A549 (cell line): ENCODE results near the gene PUS7. TPM values are rescaled to one million over a fixed set of nuclear protein-coding genes. Genes with fewer than 3 reads are reported as not detected.

Source experiments
- ATAC-seq, 2 experiments: fragments of 200-7000 bp in 1 of 2; fragments of >200 bp in 1 of 2; cut with Nextera tagmentation in 1 of 2; cut with Tn5 transposase in 1 of 2; 3 replicates each; pipeline versions ENCODE4 v1.8.0 to v1.9.1; 2018 to 2020; ENCODE audit warnings: mild to moderate bottlenecking in 1 of 2, moderate library complexity in 1 of 2
- CTCF ChIA-PET: fragments of 300-600 bp; sonication (Branson Sonifier 250); formaldehyde crosslinking; extraction: SDS; loops from one replicate; lab custom pipeline; 2021; ENCODE audit warnings: antibody characterized with exemption, inconsistent platforms; lab: Yijun Ruan, JAX
- POLR2A ChIA-PET: fragments of 350-600 bp; formaldehyde crosslinking; extraction: SDS; loops from one replicate; lab custom pipeline; 2021; ENCODE audit warnings: antibody characterized with exemption, inconsistent platforms; lab: Yijun Ruan, JAX
- DNase-seq, 2 experiments: peaks; one replicate each; pipeline versions ENCODE4 v3.0.0 to v3.0.0-alpha.2; 2011 to 2016; ENCODE audit warnings: low read depth in 1 of 2, low spot score in 1 of 2
- FAIRE-seq: peaks from 2 replicates; lab custom pipeline; 2011; peaks lifted over from hg19 to GRCh38; lab: Jason Lieb, UNC
- H3K27ac ChIP-seq, 2 experiments: fragments of >200 bp; sonication (Bioruptor Twin); formaldehyde crosslinking; 3 replicates each; pipeline ENCODE4 v1.5.1; 2016 to 2017
- H3K4me1 ChIP-seq: fragments of >200 bp; sonication (Bioruptor Twin); formaldehyde crosslinking; 3 replicates; pipeline ENCODE4 v1.6.1; 2016
- H3K4me2 ChIP-seq: fragments of >200 bp; sonication (Bioruptor Twin); formaldehyde crosslinking; 3 replicates; pipeline ENCODE4 v1.6.1; 2016
- H3K4me3 ChIP-seq: fragments of >200 bp; sonication (Bioruptor Twin); formaldehyde crosslinking; 3 replicates; pipeline ENCODE4 v1.5.1; 2016
- H3K9me3 ChIP-seq: fragments of >200 bp; sonication (Bioruptor Twin); formaldehyde crosslinking; 3 replicates; pipeline ENCODE4 v1.6.1; 2016
- ATOH8 ChIP-seq: fragments of 250-450 bp; sonication (Bioruptor Pico); IDR thresholded peaks from 2 replicates; pipeline ENCODE4 v1.5.0; 2020; ENCODE audit warnings: low read depth, mild to moderate bottlenecking, moderate library complexity
- CHD2 ChIP-seq: fragments of 150-350 bp; IDR thresholded peaks from 2 replicates; pipeline ENCODE4 v1.6.1; 2014; ENCODE audit warnings: low read length; ENCODE audit not compliant: partially characterized antibody
- CHD4 ChIP-seq: fragments of 200-600 bp; sonication (generic); IDR thresholded peaks from 2 replicates; pipeline ENCODE4 v1.6.1; 2016; ENCODE audit warnings: antibody characterized with exemption, mild to moderate bottlenecking, borderline replicate concordance
- EHF ChIP-seq: fragments of 250-450 bp; sonication (Bioruptor Pico); IDR thresholded peaks from 2 replicates; pipeline ENCODE4 v1.5.0; 2020; ENCODE audit warnings: mild to moderate bottlenecking
- EHMT2 ChIP-seq: fragments of 200-600 bp; sonication (generic); IDR thresholded peaks from 2 replicates; pipeline ENCODE4 v1.6.1; 2016; ENCODE audit warnings: antibody characterized with exemption, low read depth, mild to moderate bottlenecking, moderate library complexity
- HEYL ChIP-seq: fragments of 250-450 bp; sonication (Bioruptor Pico); IDR thresholded peaks from 2 replicates; pipeline ENCODE4 v1.8.0; 2021; ENCODE audit warnings: mild to moderate bottlenecking, moderate library complexity
- HOXA7 ChIP-seq: fragments of 250-450 bp; sonication (Bioruptor Pico); IDR thresholded peaks from 2 replicates; pipeline ENCODE4 v1.5.0; 2020; ENCODE audit warnings: mild to moderate bottlenecking, moderate library complexity
- HOXB13 ChIP-seq: fragments of 250-450 bp; sonication (Bioruptor Pico); IDR thresholded peaks from 2 replicates; pipeline ENCODE4 v1.5.0; 2020; ENCODE audit warnings: low read depth, mild to moderate bottlenecking, moderate library complexity
- JUN ChIP-seq, 2 experiments: fragments of >200 bp; sonication (Bioruptor Twin); formaldehyde crosslinking; IDR thresholded peaks; 2 replicates in 1 of 2; 3 replicates in 1 of 2; pipeline ENCODE4 v1.6.1; 2016 to 2017
- MAZ ChIP-seq: fragments of 150-350 bp; IDR thresholded peaks from 2 replicates; pipeline ENCODE4 v1.6.1; 2014; ENCODE audit warnings: antibody characterized with exemption, low read depth, low read length, borderline replicate concordance
- MYC ChIP-seq: IDR thresholded peaks from 2 replicates; pipeline ENCODE4 v1.6.1; 2012; ENCODE audit warnings: mild to moderate bottlenecking, inconsistent platforms, low read length, improper control_type of control experiment, borderline replicate concordance
- NPAS2 ChIP-seq: fragments of 250-450 bp; sonication (Bioruptor Pico); IDR thresholded peaks from 2 replicates; pipeline ENCODE4 v1.8.0; 2022; ENCODE audit warnings: mild to moderate bottlenecking, moderate library complexity, borderline replicate concordance
- PHF8 ChIP-seq: fragments of 200-600 bp; sonication (generic); IDR thresholded peaks from 2 replicates; pipeline ENCODE4 v1.6.1; 2016; ENCODE audit warnings: low read depth, mild to moderate bottlenecking, antibody characterized with exemption, moderate library complexity, borderline replicate concordance
- POLR2A ChIP-seq: IDR thresholded peaks from 2 replicates; pipeline ENCODE4 v1.6.1; 2012; ENCODE audit warnings: mild to moderate bottlenecking, low read length
- POLR2AphosphoS2 ChIP-seq: conservative IDR thresholded peaks from 2 replicates; pipeline ENCODE4 v1.6.1; 2012; ENCODE audit warnings: low read length, improper control_type of control experiment, inconsistent platforms
- RAD21 ChIP-seq, 2 experiments: fragments of >200 bp in 1 of 2; sonication (Bioruptor Twin) in 1 of 2; formaldehyde crosslinking in 1 of 2; IDR thresholded peaks in 1 of 2; conservative IDR thresholded peaks in 1 of 2; 2 replicates in 1 of 2; 3 replicates in 1 of 2; pipeline ENCODE4 v1.6.1; 2012 to 2018; ENCODE audit warnings: inconsistent platforms in 1 of 2
- SREBF2 ChIP-seq: fragments of 450-650 bp; IDR thresholded peaks from 2 replicates; pipeline ENCODE4 v1.6.1; 2014; ENCODE audit warnings: mild to moderate bottlenecking, moderate library complexity
- TFCP2L1 ChIP-seq: fragments of 250-450 bp; sonication (Bioruptor Pico); IDR thresholded peaks from 2 replicates; pipeline ENCODE4 v1.5.0; 2021; ENCODE audit warnings: mild to moderate bottlenecking
- TP53 ChIP-seq: fragments of 250-450 bp; sonication (Bioruptor Pico); IDR thresholded peaks from 2 replicates; pipeline ENCODE4 v1.5.0; 2021; ENCODE audit warnings: mild to moderate bottlenecking, moderate library complexity
- ZC3H11A ChIP-seq: fragments of 450-650 bp; IDR thresholded peaks from 2 replicates; pipeline ENCODE4 v1.6.1; 2014; ENCODE audit warnings: antibody characterized with exemption, mild to moderate bottlenecking
- ZNF302 ChIP-seq: fragments of 250-450 bp; sonication (Bioruptor Pico); IDR thresholded peaks from 2 replicates; pipeline ENCODE4 v1.9.0; 2021; ENCODE audit warnings: inconsistent platforms, mild to moderate bottlenecking, moderate library complexity
- WGBS: methylation state at CpG from one replicate; pipeline ENCODE4 v1.1.6; 2017; ENCODE audit errors: missing lambda C conversion rate; 5-methylcytosine and 5-hydroxymethylcytosine counted together
- polyA plus RNA-seq, 4 experiments: library from polyadenylated mRNA; depleted of rRNA in 3 of 4; stranded (reverse); fragments of >200 nt; fragmentation: RNase III in 1 of 4; extraction: RNeasy Plus Mini Kit Qiagen cat#74134 plus additional on column Dnase treatment in 1 of 4; gene quantifications; 2 replicates in 3 of 4; 3 replicates in 1 of 4; pipeline ENCODE4 v1.2.3, GENCODE V29; 2011 to 2017
- TF ChIP-seq, protein P1 (sequence below): IDR thresholded peaks from 2 replicates; pipeline ENCODE4 v1.6.1; 2012
- TF ChIP-seq, protein P2 (sequence below): IDR thresholded peaks from 2 replicates; pipeline ENCODE4 v1.6.1; 2012

PUS7 gene
- polyA plus RNA-seq, 2 of the 4 experiments (the other 2 are of a cell fraction): 33.1 to 47.9 TPM

GRCh38 chr7:105567821-105568220 lies 45.8 kb upstream of the PUS7 start:
- Histone ChIP-seq H3K9me3 (no peaks in the 10 kb centered on the region), H3K4me3 (no peak overlapping the region), H3K4me1 (no peaks in the 10 kb centered on the region), H3K4me2 (no peak overlapping the region), H3K27ac (no peak overlapping the region)
- POLR2A ChIA-PET: no interaction called here
- TF ChIP-seq HEYL (CRISPR knock-in tag) (no peak), MAZ (no peak), POLR2AphosphoS2 (no peak), TP53 (CRISPR knock-in tag) (no peak), ATOH8 (no peak), ZNF302 (no peak), HOXB13 (CRISPR knock-in tag) (no peak), JUN (IDR thresholded peaks at IDR 0.05) (no peak), TFCP2L1 (CRISPR knock-in tag) (no peak), RAD21 (conservative IDR thresholded peaks at IDR 0.05 in 1 of 2, IDR thresholded peaks at IDR 0.05 in 1 of 2) (no peak), MYC (no peak), EHMT2 (no peak), PHF8 (no peak), ZC3H11A (no peak), CHD4 (no peak)
- TF ChIP-seq, protein P1, sequence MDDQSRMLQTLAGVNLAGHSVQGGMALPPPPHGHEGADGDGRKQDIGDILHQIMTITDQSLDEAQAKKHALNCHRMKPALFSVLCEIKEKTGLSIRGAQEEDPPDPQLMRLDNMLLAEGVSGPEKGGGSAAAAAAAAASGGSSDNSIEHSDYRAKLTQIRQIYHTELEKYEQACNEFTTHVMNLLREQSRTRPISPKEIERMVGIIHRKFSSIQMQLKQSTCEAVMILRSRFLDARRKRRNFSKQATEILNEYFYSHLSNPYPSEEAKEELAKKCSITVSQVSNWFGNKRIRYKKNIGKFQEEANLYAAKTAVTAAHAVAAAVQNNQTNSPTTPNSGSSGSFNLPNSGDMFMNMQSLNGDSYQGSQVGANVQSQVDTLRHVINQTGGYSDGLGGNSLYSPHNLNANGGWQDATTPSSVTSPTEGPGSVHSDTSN: no peak
- TF ChIP-seq, protein P2, sequence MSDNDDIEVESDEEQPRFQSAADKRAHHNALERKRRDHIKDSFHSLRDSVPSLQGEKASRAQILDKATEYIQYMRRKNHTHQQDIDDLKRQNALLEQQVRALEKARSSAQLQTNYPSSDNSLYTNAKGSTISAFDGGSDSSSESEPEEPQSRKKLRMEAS: no peak
- WGBS: 94% methylated on average over 3 of the region's 3 CpGs
- DNase-seq (no peak), FAIRE-seq (no peak), ATAC-seq (no peak)
- CTCF ChIA-PET: interaction anchor here (1.3 to 1.6 kb wide), 2 partner anchors 22 to 24 kb away, joined by 4 to 5 read pairs; no protein-coding TSS in a partner anchor

GRCh38 chr7:105567024-105567423 lies 45.0 kb upstream of the PUS7 start:
- FAIRE-seq (no peak), ATAC-seq (no peak), DNase-seq (no peak)
- ChIA-PET CTCF (interaction anchor here (0.5 kb wide), 1 partner anchor 11 kb away, joined by 4 read pairs; no protein-coding TSS in a partner anchor), POLR2A (no interaction called here)
- Histone ChIP-seq H3K27ac (no peak overlapping the region), H3K9me3 (no peaks in the 10 kb centered on the region), H3K4me1 (no peaks in the 10 kb centered on the region), H3K4me2 (no peak overlapping the region), H3K4me3 (no peak overlapping the region)
- WGBS: 97% methylated on average over 2 of the region's 2 CpGs
- no peak for TF ChIP-seq MYC
- no peak for TF ChIP-seq HOXA7
- TF ChIP-seq HEYL (CRISPR knock-in tag): no peak
- TF ChIP-seq RAD21 (conservative IDR thresholded peaks at IDR 0.05 in 1 of 2, IDR thresholded peaks at IDR 0.05 in 1 of 2): no peak
- TF ChIP-seq NPAS2: no peak
- TF ChIP-seq POLR2A: no peak
- no peak for TF ChIP-seq EHF (CRISPR knock-in tag)
- no peak for TF ChIP-seq SREBF2
- TF ChIP-seq, protein P2: no peak
- no peak for TF ChIP-seq CHD4
- no peak for TF ChIP-seq MAZ
- no peak for TF ChIP-seq ZC3H11A
- TF ChIP-seq CHD2: no peak
- TF ChIP-seq, protein P1: no peak
